Measurements from ENCODE around the gene A2M. TPM values are rescaled to one million over a fixed set of nuclear protein-coding genes. Genes with fewer than 3 reads are reported as not detected.

A2M gene
- total and polyA plus RNA-seq, 2 of the 8 experiments (the other 6 are each of a cell fraction or from before 2014, with no cell fraction given) = 0.15 TPM; not detected in 1

- no peaks in the 10 kb centered on the region for H3K79me1 ChIP-seq (ENCODE audit: low read depth, low read length)
- no peak overlapping the region for H2BK120ac ChIP-seq (replicated peaks; ENCODE audit: low read depth, low read length)
- H3K27ac ChIP-seq (ENCODE audit: low read depth, low read length) = no peak overlapping the region
- H3K9ac ChIP-seq (replicated peaks in 1 of 4; ENCODE audit: extremely low read depth in 1 of 4, low read depth in 3 of 4, low read length in 3 of 4) = no peak overlapping the region
- H3K14ac ChIP-seq (ENCODE audit: insufficient read length) = no peak overlapping the region
- H3K4me3 ChIP-seq (ENCODE audit: extremely low read depth in 1 of 4, insufficient read depth in 2 of 4, low read depth in 3 of 4, low read length in 4 of 4) = no peak overlapping the region
- DNase-seq (ENCODE audit: low read depth in 1 of 2, low spot score in 2 of 2) (no peak), FAIRE-seq (no peak)
- WGBS, 2 experiments (ENCODE audit: extremely low coverage in 1 of 2, insufficient coverage in 1 of 2, insufficient read length in 1 of 2, insufficient replicate concordance in 2 of 2, low coverage in 1 of 2, low lambda C conversion rate in 2 of 2, missing lambda C conversion rate in 1 of 2) = 83% methylated on average over 4 of the region's 4 CpGs; no CpG with 5 or more reads in 1 of the 2 experiments
- ChIA-PET POLR2A (ENCODE audit: partially characterized antibody) (no interaction called here), CTCF (ENCODE audit: partially characterized antibody) (interaction anchor here (0.7 to 1.8 kb wide), 3 partner anchors 12 to 76 kb away, joined by 3 to 5 read pairs (median 3); no protein-coding TSS in a partner anchor)
- H4K5ac ChIP-seq (ENCODE audit: insufficient read length, low read depth, low read length) = no peak overlapping the region
- no peak overlapping the region for H2BK20ac ChIP-seq (ENCODE audit: low read length)
- no peak overlapping the region for H2BK12ac ChIP-seq (ENCODE audit: low read depth, low read length)
- H3K4ac ChIP-seq (replicated peaks; ENCODE audit: insufficient read length, low read depth, low read length) = no peak overlapping the region
- H4K91ac ChIP-seq (replicated peaks; ENCODE audit: insufficient read length, low read length) = no peak overlapping the region
- H3K79me2 ChIP-seq (ENCODE audit: control insufficient read depth in 1 of 2, insufficient read depth in 2 of 2, low read length in 2 of 2) = no peaks in the 10 kb centered on the region
- no peak overlapping the region for H3K23ac ChIP-seq (ENCODE audit: insufficient read length)
- no peak overlapping the region for H2AFZ ChIP-seq (ENCODE audit: low read length)
- no peaks in the 10 kb centered on the region for H3K9me3 ChIP-seq (ENCODE audit: insufficient read depth in 2 of 2, low read depth in 1 of 2, low read length in 1 of 2)
- H3K4me1 ChIP-seq (replicated peaks in 1 of 4; ENCODE audit: control insufficient read depth in 3 of 4, insufficient read depth in 4 of 4, low read length in 3 of 4) = no peaks in the 10 kb centered on the region
- no peaks in the 10 kb centered on the region for H3K36me3 ChIP-seq (ENCODE audit: control insufficient read depth in 2 of 4, insufficient read depth in 4 of 4, low read length in 3 of 4)
- no peak overlapping the region for H3K4me2 ChIP-seq (ENCODE audit: insufficient read depth in 1 of 2, low read depth in 2 of 2, low read length in 2 of 2)
- H4K8ac ChIP-seq (ENCODE audit: extremely low read depth, insufficient read depth, low read length) = no peak overlapping the region
- H2BK5ac ChIP-seq (ENCODE audit: low read depth, low read length) = no peak overlapping the region
- H4K20me1 ChIP-seq (replicated peaks in 1 of 2; ENCODE audit: control insufficient read depth in 1 of 2, insufficient read depth in 2 of 2, low read length in 2 of 2) = no peaks in the 10 kb centered on the region
- no peak overlapping the region for H2AK5ac ChIP-seq (ENCODE audit: low read depth, low read length)
- H3K56ac ChIP-seq (replicated peaks; ENCODE audit: insufficient read length, low read depth, low read length) = no peak overlapping the region
- no peaks in the 10 kb centered on the region for H3K27me3 ChIP-seq (replicated peaks in 1 of 4; ENCODE audit: control insufficient read depth in 3 of 4, extremely low read depth in 1 of 4, insufficient read depth in 3 of 4, low read length in 3 of 4)
- H2BK15ac ChIP-seq (ENCODE audit: low read length) = no peak overlapping the region
- no peak overlapping the region for H3K18ac ChIP-seq (ENCODE audit: extremely low read depth, low read length)
- no peaks in the 10 kb centered on the region for H3K23me2 ChIP-seq (ENCODE audit: low read depth, low read length)
- no peak for TF ChIP-seq ATF3 (IDR thresholded peaks at IDR 0.05; ENCODE audit: insufficient read depth, low read depth, low read length)
- TF ChIP-seq CBX5 (IDR thresholded peaks at IDR 0.05; ENCODE audit: low read depth, low read length) = no peak
- TF ChIP-seq TAF7 (optimal IDR thresholded peaks at IDR 0.05; ENCODE audit: borderline replicate concordance, low read depth, low read length) = no peak
- no peak for TF ChIP-seq SP4 (IDR thresholded peaks at IDR 0.05; ENCODE audit: low read length)
- TF ChIP-seq RFX5 (IDR thresholded peaks at IDR 0.05; ENCODE audit: borderline replicate concordance, low read depth, low read length) = no peak
- no peak for TF ChIP-seq RAD21 (IDR thresholded peaks at IDR 0.05 in 1 of 2, conservative IDR thresholded peaks at IDR 0.05 in 1 of 2; ENCODE audit: low read depth in 2 of 2, low read length in 2 of 2)
- TF ChIP-seq SUZ12 (IDR thresholded peaks at IDR 0.05; ENCODE audit: low read length) = no peak
- TF ChIP-seq EZH2 (IDR thresholded peaks at IDR 0.05; ENCODE audit: low read depth, low read length, severe bottlenecking) = no peak
- TF ChIP-seq MAFK (IDR thresholded peaks at IDR 0.05; ENCODE audit: low read depth, low read length) = no peak
- TF ChIP-seq CTBP2 (IDR thresholded peaks at IDR 0.05; ENCODE audit: borderline replicate concordance, insufficient read depth, insufficient read length, low read length) = no peak
Measured at GRCh38 chr12:9156119-9156518, 40.4 kb upstream of the A2M start.

Measured in H1 (cell line).